ENCODE results near the gene HSD11B1. TPM values are rescaled to one million over a fixed set of nuclear protein-coding genes. Genes with fewer than 3 reads are reported as not detected.
A peak's percentile ranks its signal among the peaks of the same experiment; 100 is the strongest.

HSD11B1 gene
- total RNA-seq, 2 experiments from 2014 or later: 0.33 TPM; not detected in 1

DNA sequence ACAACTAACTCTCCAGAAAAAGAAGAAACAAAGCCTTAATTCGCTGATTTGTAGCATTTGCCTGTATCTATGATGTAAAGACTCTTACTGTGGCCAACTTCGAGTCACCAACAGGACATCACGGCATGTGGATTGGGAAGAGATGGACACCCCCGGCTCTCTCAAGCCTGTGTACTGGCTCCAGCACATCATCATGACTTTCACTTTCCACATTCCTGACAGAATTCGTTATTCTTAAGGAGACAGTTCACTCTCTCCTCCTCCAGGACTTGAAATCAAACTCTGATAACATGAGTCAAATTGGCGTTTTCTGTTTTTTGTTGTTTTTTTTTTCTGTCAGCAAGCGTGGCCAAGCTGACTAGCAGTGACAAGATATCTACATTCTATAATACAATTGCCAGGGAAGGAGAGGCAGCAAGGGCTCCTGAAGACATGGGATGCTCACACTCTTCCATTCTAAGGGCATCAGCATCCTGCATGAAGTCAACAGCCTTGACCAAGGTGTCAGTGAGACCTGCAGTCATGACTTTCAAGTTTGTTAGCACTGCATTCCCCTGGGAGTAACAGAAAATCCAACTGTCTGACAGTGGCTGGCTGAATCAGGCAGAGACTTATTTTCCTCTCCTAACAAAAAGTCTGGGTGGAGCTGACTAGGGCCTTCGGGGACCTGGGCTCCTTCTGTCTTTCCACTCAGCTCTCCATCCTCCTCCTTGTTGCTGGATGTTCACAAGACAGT, 37.9 kb downstream of the HSD11B1 start:
- ChIA-PET CTCF (no interaction called here), POLR2A (no interaction called here)
- Mint-ChIP-seq H3K9me3 (no peaks in the 10 kb centered on the region), H3K27me3 (no peaks in the 10 kb centered on the region), H3K27ac (no peak overlapping the region), H3K4me3 (no peak overlapping the region), H3K36me3 (ENCODE audit: low read depth) (no peaks in the 10 kb centered on the region), H3K4me1 (ENCODE audit: low read depth) (peaks cover 25% of the 10 kb centered on the region)
- no peak overlapping the region for H3K4me3 ChIP-seq (ENCODE audit: low read length)
- H3K27ac ChIP-seq (ENCODE audit: low read depth in 1 of 2, low read length in 2 of 2): no peak overlapping the region
- ATAC-seq (ENCODE audit: poor library complexity): no peak
- H3K4me1 ChIP-seq (ENCODE audit: insufficient read depth, low read length): peaks cover 10% of the 10 kb centered on the region
- H3K9me3 ChIP-seq (ENCODE audit: control insufficient read depth in 1 of 2, insufficient read depth in 1 of 2, low read length in 2 of 2): no peaks in the 10 kb centered on the region
- no peaks in the 10 kb centered on the region for H3K27me3 ChIP-seq (ENCODE audit: control insufficient read depth in 1 of 2, insufficient read depth in 2 of 2, low read length in 2 of 2)
- TF ChIP-seq, protein P1, sequence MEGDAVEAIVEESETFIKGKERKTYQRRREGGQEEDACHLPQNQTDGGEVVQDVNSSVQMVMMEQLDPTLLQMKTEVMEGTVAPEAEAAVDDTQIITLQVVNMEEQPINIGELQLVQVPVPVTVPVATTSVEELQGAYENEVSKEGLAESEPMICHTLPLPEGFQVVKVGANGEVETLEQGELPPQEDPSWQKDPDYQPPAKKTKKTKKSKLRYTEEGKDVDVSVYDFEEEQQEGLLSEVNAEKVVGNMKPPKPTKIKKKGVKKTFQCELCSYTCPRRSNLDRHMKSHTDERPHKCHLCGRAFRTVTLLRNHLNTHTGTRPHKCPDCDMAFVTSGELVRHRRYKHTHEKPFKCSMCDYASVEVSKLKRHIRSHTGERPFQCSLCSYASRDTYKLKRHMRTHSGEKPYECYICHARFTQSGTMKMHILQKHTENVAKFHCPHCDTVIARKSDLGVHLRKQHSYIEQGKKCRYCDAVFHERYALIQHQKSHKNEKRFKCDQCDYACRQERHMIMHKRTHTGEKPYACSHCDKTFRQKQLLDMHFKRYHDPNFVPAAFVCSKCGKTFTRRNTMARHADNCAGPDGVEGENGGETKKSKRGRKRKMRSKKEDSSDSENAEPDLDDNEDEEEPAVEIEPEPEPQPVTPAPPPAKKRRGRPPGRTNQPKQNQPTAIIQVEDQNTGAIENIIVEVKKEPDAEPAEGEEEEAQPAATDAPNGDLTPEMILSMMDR (IDR thresholded peaks at IDR 0.05): no peak
- no peaks in the 10 kb centered on the region for H3K36me3 ChIP-seq (ENCODE audit: insufficient read depth, low read length)
- intact Hi-C loops (cut with DNase I, micrococcal nuclease): no loop called here
- DNase-seq: no peak

DNA sequence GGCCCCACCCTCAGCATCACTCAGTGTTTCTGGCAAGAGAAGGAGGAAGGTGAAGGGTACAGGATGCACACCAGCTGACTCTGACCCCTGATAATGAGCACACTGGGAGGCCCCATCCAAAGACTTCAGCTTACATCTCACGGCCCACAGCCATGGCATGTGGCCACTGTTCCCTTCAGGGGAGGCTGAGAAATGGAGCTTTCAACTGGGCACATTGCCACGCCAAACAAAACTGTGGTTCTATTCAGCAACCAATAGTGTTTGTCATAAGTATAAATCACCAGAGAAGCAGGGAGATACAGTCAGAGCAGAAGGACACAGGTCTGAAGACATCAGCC, 38.5 kb downstream of the HSD11B1 start:
- ChIA-PET POLR2A (no interaction called here), CTCF (no interaction called here)
- ATAC-seq (ENCODE audit: poor library complexity): no peak

DNA sequence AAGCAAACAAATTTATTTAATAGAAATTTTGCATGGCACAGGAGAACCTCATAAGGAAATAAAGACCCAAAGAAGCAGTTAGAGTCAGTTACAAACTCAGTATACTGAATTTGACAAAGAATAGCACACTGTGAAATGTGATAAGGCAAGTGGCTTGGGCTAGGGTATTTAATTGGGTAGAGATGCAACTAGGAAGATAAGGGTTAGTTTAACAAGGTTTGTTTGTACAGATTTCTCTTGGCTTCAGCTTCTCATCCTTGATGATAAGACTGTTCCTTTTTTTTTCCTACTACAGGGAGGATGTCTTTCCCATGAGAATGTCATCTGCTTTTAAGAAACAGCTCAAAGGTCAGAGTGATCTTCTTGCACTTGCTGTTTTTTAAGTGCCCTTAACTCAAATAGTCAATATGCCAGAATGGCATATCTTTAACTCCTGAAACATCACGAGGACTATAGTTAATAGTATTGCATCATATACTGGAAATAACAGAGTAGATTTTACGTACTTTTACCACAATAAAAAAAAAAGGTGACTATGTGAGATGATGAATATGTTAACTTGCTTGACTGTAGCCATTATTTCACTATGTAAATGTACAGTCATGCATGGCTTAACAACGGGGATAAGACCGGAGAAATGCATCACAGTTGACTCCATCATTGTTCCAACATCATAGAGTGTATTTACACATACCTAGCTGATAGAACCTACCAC, 42.0 kb downstream of the HSD11B1 start:
- TF ChIP-seq, protein P1 (IDR thresholded peaks at IDR 0.05): no peak
- Mint-ChIP-seq H3K36me3 (ENCODE audit: low read depth) (no peaks in the 10 kb centered on the region), H3K27me3 (no peaks in the 10 kb centered on the region), H3K27ac (peak overlapping the region; percentile 89), H3K4me3 (peak overlapping the region; percentile 15), H3K9me3 (no peaks in the 10 kb centered on the region), H3K4me1 (ENCODE audit: low read depth) (peaks cover 56% of the 10 kb centered on the region)
- no peak for ATAC-seq (ENCODE audit: poor library complexity)
- CTCF ChIA-PET: interaction anchor here (1.9 to 7.3 kb wide), 2 partner anchors 20 to 27 kb away, joined by 11 to 80 read pairs; no protein-coding TSS in a partner anchor
- Histone ChIP-seq H3K27me3 (ENCODE audit: control insufficient read depth in 1 of 2, insufficient read depth in 2 of 2, low read length in 2 of 2) (no peaks in the 10 kb centered on the region), H3K36me3 (ENCODE audit: insufficient read depth, low read length) (no peaks in the 10 kb centered on the region), H3K4me3 (ENCODE audit: low read length) (no peak overlapping the region), H3K9me3 (ENCODE audit: control insufficient read depth in 1 of 2, insufficient read depth in 1 of 2, low read length in 2 of 2) (no peaks in the 10 kb centered on the region), H3K4me1 (ENCODE audit: insufficient read depth, low read length) (peaks cover 40% of the 10 kb centered on the region), H3K27ac (ENCODE audit: low read depth in 1 of 2, low read length in 2 of 2) (no peak overlapping the region)
- intact Hi-C loops (cut with DNase I, micrococcal nuclease): loop anchor here (1.0 to 5.0 kb wide), 6 partner anchors 52 to 178 kb away; no protein-coding TSS in a partner anchor
- POLR2A ChIA-PET: no interaction called here
- no peak for DNase-seq

More for the DNA sequence above, 38.5 kb downstream of the HSD11B1 start:
- Histone ChIP-seq H3K27ac (ENCODE audit: low read depth in 1 of 2, low read length in 2 of 2) (no peak overlapping the region), H3K36me3 (ENCODE audit: insufficient read depth, low read length) (no peaks in the 10 kb centered on the region), H3K27me3 (ENCODE audit: control insufficient read depth in 1 of 2, insufficient read depth in 2 of 2, low read length in 2 of 2) (no peaks in the 10 kb centered on the region), H3K4me3 (ENCODE audit: low read length) (no peak overlapping the region), H3K9me3 (ENCODE audit: control insufficient read depth in 1 of 2, insufficient read depth in 1 of 2, low read length in 2 of 2) (no peaks in the 10 kb centered on the region), H3K4me1 (ENCODE audit: insufficient read depth, low read length) (peaks cover 16% of the 10 kb centered on the region)
- Mint-ChIP-seq H3K27ac (no peak overlapping the region), H3K4me3 (no peak overlapping the region), H3K4me1 (ENCODE audit: low read depth) (peaks cover 31% of the 10 kb centered on the region), H3K27me3 (no peaks in the 10 kb centered on the region), H3K9me3 (no peaks in the 10 kb centered on the region), H3K36me3 (ENCODE audit: low read depth) (no peaks in the 10 kb centered on the region)
- TF ChIP-seq, protein P1 (IDR thresholded peaks at IDR 0.05): no peak
- no peak for DNase-seq
- intact Hi-C loops (cut with DNase I, micrococcal nuclease): no loop called here

Data from CD4-positive, alpha-beta T cell (primary cell).